Epidermal melanocyte (primary cell): Measurements from ENCODE around the gene DTD2.

ENCODE experiments used
- DNase-seq: peaks from one replicate; pipeline ENCODE4 v3.0.0; 2011; ENCODE audit warnings: low spot score; ENCODE audit not compliant: insufficient read length

The DTD2 gene

GRCh38 chr14:31405599-31406232, 51.6 kb downstream of the DTD2 start:
- no peak for DNase-seq

GRCh38 chr14:31405106-31405505, 52.2 kb downstream of the DTD2 start:
- DNase-seq, result no peak

- no peak for DNase-seq
Measured at GRCh38 chr14:31403707-31404106, 53.6 kb downstream of the DTD2 start.

DNA sequence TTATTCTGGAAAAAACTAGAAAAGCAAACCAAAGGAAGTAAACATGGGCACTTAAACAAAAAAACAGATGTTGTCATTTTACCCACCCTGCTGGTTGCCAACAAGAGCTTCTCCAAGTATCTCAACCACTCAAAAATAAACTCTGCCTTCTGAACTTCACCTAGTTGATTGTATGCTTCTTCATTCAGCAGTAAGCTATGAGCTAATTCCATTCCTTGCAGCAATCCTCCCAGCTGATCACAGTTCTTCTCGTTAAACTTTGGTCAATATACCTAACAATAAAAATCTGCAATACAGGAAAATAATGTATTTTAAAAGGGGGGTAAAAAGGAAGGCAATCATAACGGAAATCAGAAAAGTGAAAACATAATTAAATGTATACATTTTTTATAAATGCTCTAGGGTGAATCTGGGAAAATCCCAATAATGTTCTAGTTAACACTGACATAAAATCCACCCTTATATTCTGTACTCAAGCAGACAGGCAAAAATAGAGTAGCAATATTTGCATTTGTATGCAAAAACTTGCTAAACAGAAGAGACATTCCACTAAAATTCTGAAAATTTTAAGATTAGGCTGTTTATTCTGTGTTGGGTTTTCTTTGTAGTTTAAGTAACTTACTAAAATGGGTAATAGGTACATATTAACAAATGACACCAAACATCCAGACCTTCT, 54.4 kb downstream of the DTD2 start:
- DNase-seq, result no peak

DNA sequence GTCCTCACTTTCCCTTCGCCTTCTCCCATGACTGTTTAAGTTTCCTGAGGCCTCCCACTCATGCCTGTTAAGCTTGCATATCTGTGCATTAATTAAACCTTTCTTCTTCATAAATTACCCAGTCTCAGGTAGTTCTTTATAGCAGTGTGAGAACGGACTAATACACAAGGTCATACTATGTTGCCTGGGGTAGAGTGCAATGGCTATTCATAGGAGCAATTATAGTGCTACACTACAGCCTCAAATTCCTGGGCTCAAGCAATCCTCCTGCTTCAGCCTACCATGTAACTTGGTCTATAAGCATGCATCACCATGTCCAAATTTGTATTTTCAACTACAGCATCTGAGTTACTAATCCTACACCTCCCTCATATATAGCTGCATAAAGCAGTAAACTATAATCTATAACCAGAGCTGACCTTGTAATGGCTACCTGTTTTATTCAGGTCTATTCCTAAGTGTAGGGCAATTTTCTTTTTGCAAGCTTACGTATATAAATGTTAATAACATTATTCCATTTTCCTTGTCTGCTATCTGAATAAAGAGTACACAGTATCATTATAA, 55.9 kb downstream of the DTD2 start:
- no peak for DNase-seq

DNA sequence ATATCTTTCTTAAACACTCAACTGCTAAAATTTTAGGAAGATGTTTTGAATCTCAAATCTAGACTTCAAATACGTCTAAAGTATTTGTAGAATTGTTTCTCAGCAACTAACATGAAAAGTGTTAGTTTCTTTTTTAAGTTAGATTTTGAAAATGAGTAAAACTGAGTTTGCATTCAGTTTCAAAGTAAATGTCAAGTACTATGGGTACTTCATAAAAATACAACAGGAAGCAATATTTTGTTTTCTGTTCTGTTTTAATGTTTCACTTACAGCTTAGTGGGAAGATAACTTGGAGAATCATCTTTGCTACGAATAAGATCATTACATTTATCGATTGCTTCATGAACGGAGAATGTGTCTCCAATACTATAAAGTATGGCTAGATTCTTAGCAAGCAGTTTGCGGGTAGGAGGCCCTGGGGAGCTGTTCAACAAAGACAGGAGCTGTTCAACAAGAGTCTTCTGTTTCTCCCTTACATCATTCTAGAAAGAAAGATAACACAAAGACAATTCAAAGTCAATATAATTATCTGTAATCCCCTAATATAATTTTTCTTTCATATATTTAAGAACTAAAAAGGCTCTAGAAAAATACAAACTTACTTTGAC, 57.2 kb downstream of the DTD2 start:
- DNase-seq, result no peak
